Erythroblast (primary cell): ENCODE data around the gene ZNF217.

Source experiments
- GATA1 ChIP-seq: IDR thresholded peaks from 2 replicates; pipeline ENCODE4 v1.6.1; 2011; ENCODE audit warnings: low read depth, mild to moderate bottlenecking, control low read depth, low read length, moderate library complexity
- POLR2A ChIP-seq: IDR thresholded peaks from 2 replicates; pipeline ENCODE4 v1.6.1; 2011; ENCODE audit warnings: mild to moderate bottlenecking, low read length

GRCh38 chr20:53595018-53595378 lies 1.4 kb upstream of the ZNF217 start:
- TF ChIP-seq POLR2A, result no peak
- no peak for TF ChIP-seq GATA1
